ENCODE data around the gene TWNK.

GRCh38 chr10:101031796-101032636 lies 44.7 kb downstream of the TWNK start:
- TF ChIP-seq CTCF (IDR thresholded peaks at IDR 0.05) (no peak), EP300 (IDR thresholded peaks at IDR 0.05) (no peak), POLR2AphosphoS5 (IDR thresholded peaks at IDR 0.05) (peak in 1 of 3 donors; percentile 21), POLR2A (IDR thresholded peaks at IDR 0.05) (no peak)

All from stomach (tissue), 4 donors.